ENCODE data around the gene GTF2IRD1.
"Not testable (repeated sequence)": the region's sequence is repeated elsewhere in the genome, so short reads cannot be mapped to it uniquely, and the experiment has no call there.

The GTF2IRD1 gene

GRCh38 chr7:74467876-74468275 lies 14.2 kb downstream of the GTF2IRD1 start:
- DNase-seq (ENCODE audit: low read depth): no peak

- DNase-seq (ENCODE audit: low read depth): no peak
Observed at GRCh38 chr7:74470504-74470903, 16.8 kb downstream of the GTF2IRD1 start.

- DNase-seq (ENCODE audit: low read depth): no peak
Observed at GRCh38 chr7:74473116-74473515, 19.4 kb downstream of the GTF2IRD1 start.

- DNase-seq (ENCODE audit: low read depth): no peak
Observed at GRCh38 chr7:74474271-74474865, 20.7 kb downstream of the GTF2IRD1 start.

- no peak for DNase-seq (ENCODE audit: low read depth)
Observed at GRCh38 chr7:74475243-74475986, 21.7 kb downstream of the GTF2IRD1 start.

GRCh38 chr7:74475987-74476350 lies 22.3 kb downstream of the GTF2IRD1 start:
- no peak for DNase-seq (ENCODE audit: low read depth)

- no peak for DNase-seq (ENCODE audit: low read depth)
Observed at GRCh38 chr7:74476626-74477025, 22.9 kb downstream of the GTF2IRD1 start.

GRCh38 chr7:74478671-74479065 lies 25.0 kb downstream of the GTF2IRD1 start:
- DNase-seq (ENCODE audit: low read depth): no peak

- DNase-seq (ENCODE audit: low read depth): no peak
Observed at GRCh38 chr7:74479066-74479781, 25.5 kb downstream of the GTF2IRD1 start.

- no peak for DNase-seq (ENCODE audit: low read depth)
Observed at GRCh38 chr7:74479961-74480829, 26.5 kb downstream of the GTF2IRD1 start.

GRCh38 chr7:74480861-74481417 lies 27.2 kb downstream of the GTF2IRD1 start:
- no peak for DNase-seq (ENCODE audit: low read depth)

GRCh38 chr7:74481458-74482196 lies 27.9 kb downstream of the GTF2IRD1 start:
- DNase-seq (ENCODE audit: low read depth): no peak

GRCh38 chr7:74482197-74482467 lies 28.4 kb downstream of the GTF2IRD1 start:
- DNase-seq (ENCODE audit: low read depth): no peak

- peak; percentile 90 for DNase-seq (ENCODE audit: low read depth)
Observed at GRCh38 chr7:74482629-74483401, 29.1 kb downstream of the GTF2IRD1 start.

- DNase-seq (ENCODE audit: low read depth): no peak
Observed at GRCh38 chr7:74483402-74484336, 30.0 kb downstream of the GTF2IRD1 start.

- no peak for DNase-seq (ENCODE audit: low read depth)
Observed at GRCh38 chr7:74485611-74486010, 31.9 kb downstream of the GTF2IRD1 start.

GRCh38 chr7:74488518-74489030 lies 34.9 kb downstream of the GTF2IRD1 start:
- not testable (repeated sequence) for DNase-seq (ENCODE audit: low read depth)

GRCh38 chr7:74489997-74490945 lies 36.6 kb downstream of the GTF2IRD1 start:
- DNase-seq (ENCODE audit: low read depth): no peak
